Testis (tissue), 3 donors: ENCODE results near the gene NKX6-2. TPM values are rescaled to one million over a fixed set of nuclear protein-coding genes. Genes with fewer than 3 reads are reported as not detected.

Experiments used
- DNase-seq: peaks from one replicate; pipeline ENCODE4 v3.0.0-alpha.2; 2019
- H3K27ac ChIP-seq, 2 donors: fragments of 200-600 bp; sonication (generic); one replicate each; pipeline ENCODE4 v1.5.1; 2019
- H3K27me3 ChIP-seq: fragments of 200-600 bp; sonication (generic); one replicate; pipeline ENCODE4 v1.5.1; 2019
- H3K36me3 ChIP-seq: fragments of 200-600 bp; sonication (generic); one replicate; pipeline ENCODE4 v1.5.1; 2017; ENCODE audit warnings: low read depth; ENCODE audit errors: missing control alignments
- H3K4me1 ChIP-seq: fragments of 200-600 bp; sonication (generic); one replicate; pipeline ENCODE4 v1.5.1; 2019
- H3K4me3 ChIP-seq, 2 donors: fragments of 200-600 bp; sonication (generic); one replicate each; pipeline ENCODE4 v1.5.1; 2017 to 2019
- H3K9me3 ChIP-seq: fragments of 200-600 bp; sonication (generic); one replicate; pipeline ENCODE4 v1.5.1; 2017
- CTCF ChIP-seq, 3 experiments: fragments of 450-650 bp in 2 of 3; fragments of 200-600 bp in 1 of 3; sonication (generic) in 1 of 3; IDR thresholded peaks; one replicate each; pipeline ENCODE4 v1.5.1; 2016 to 2019; ENCODE audit warnings: antibody characterized with exemption in 3 of 3, mild to moderate bottlenecking in 2 of 3, moderate library complexity in 1 of 3
- POLR2A ChIP-seq: fragments of 450-650 bp; IDR thresholded peaks from one replicate; pipeline ENCODE4 v1.6.1; 2017; ENCODE audit warnings: antibody characterized with exemption, mild to moderate bottlenecking, moderate library complexity
- WGBS, 2 donors: methylation state at CpG; one replicate each; pipeline ENCODE4 v1.1.5; 2018; 5-methylcytosine and 5-hydroxymethylcytosine counted together
- intact Hi-C: fragments of 100-400 bp; cut with DNase I; formaldehyde crosslinking; loops from one replicate; pipeline ENCODE4 v1.15.1; 2023; ENCODE audit warnings: low total_unique reads
- polyA plus RNA-seq: library from polyadenylated mRNA; stranded (reverse); fragments of 350-450 nt; fragmentation: Illumina TruSeq; extraction: RNeasy Lipid Tissue Mini Kit (QIAGEN cat#74804); gene quantifications from one replicate; pipeline ENCODE4 v1.2.3, GENCODE V29; 2014; ENCODE audit warnings: low read depth, low replicate concordance; ENCODE audit not compliant: insufficient read depth
- total RNA-seq, 2 donors: library from RNA; depleted of rRNA; stranded (reverse); fragments of >200 nt; gene quantifications; one replicate each; pipeline ENCODE4 v1.2.3, GENCODE V29; 2016

Gene NKX6-2
- total and polyA plus RNA-seq, 3 donors from 2014 or later, result 2.0 to 20.1 (median 8.9) TPM

GRCh38 chr10:132812520-132812919 lies 26.6 kb upstream of the NKX6-2 start:
- intact Hi-C loops, result no loop called here
- Histone ChIP-seq H3K27ac (no peak overlapping the region), H3K4me3 (no peak overlapping the region), H3K9me3 (no peaks in the 10 kb centered on the region), H3K4me1 (no peaks in the 10 kb centered on the region), H3K36me3 (no peaks in the 10 kb centered on the region), H3K27me3 (no peaks in the 10 kb centered on the region)
- no peak for DNase-seq
- no peak for TF ChIP-seq POLR2A
- TF ChIP-seq CTCF (IDR thresholded peaks at IDR 0.05), result no peak
- 70 to 82% methylated on average over 5 to 11 of the region's 11 CpGs for WGBS, 2 donors

GRCh38 chr10:132811891-132812481 lies 26.0 kb upstream of the NKX6-2 start:
- no peak for TF ChIP-seq POLR2A
- TF ChIP-seq CTCF (IDR thresholded peaks at IDR 0.05), result no peak
- Histone ChIP-seq H3K36me3 (no peaks in the 10 kb centered on the region), H3K9me3 (no peaks in the 10 kb centered on the region), H3K27ac (no peak overlapping the region), H3K4me1 (no peaks in the 10 kb centered on the region), H3K27me3 (no peaks in the 10 kb centered on the region), H3K4me3 (no peak overlapping the region)
- WGBS, 2 donors, result 85 to 92% methylated on average over 9 to 26 of the region's 26 CpGs
- intact Hi-C loops, result no loop called here
- DNase-seq, result no peak

- H3K27ac ChIP-seq, result no peak overlapping the region
- 76 to 85% methylated on average over 17 to 33 of the region's 33 CpGs for WGBS, 2 donors
- H3K27me3 ChIP-seq, result no peaks in the 10 kb centered on the region
- no peak for DNase-seq
- no peak overlapping the region for H3K4me3 ChIP-seq
- TF ChIP-seq POLR2A, result no peak
- no peak for TF ChIP-seq CTCF (IDR thresholded peaks at IDR 0.05)
- intact Hi-C loops, result no loop called here
- H3K36me3 ChIP-seq, result no peaks in the 10 kb centered on the region
- no peaks in the 10 kb centered on the region for H3K9me3 ChIP-seq
- H3K4me1 ChIP-seq, result no peaks in the 10 kb centered on the region
Measured at GRCh38 chr10:132810807-132811700, 25.1 kb upstream of the NKX6-2 start.

GRCh38 chr10:132810141-132810806 lies 24.3 kb upstream of the NKX6-2 start:
- intact Hi-C loops, result no loop called here
- WGBS, 2 donors, result 90 to 98% methylated on average over 14 to 36 of the region's 39 CpGs
- no peak for DNase-seq
- Histone ChIP-seq H3K27me3 (no peaks in the 10 kb centered on the region), H3K4me3 (no peak overlapping the region), H3K27ac (no peak overlapping the region), H3K36me3 (no peaks in the 10 kb centered on the region), H3K9me3 (no peaks in the 10 kb centered on the region), H3K4me1 (no peaks in the 10 kb centered on the region)
- no peak for TF ChIP-seq POLR2A
- TF ChIP-seq CTCF (IDR thresholded peaks at IDR 0.05), result no peak
